Pancreas (tissue), 10 donors: ENCODE data around the gene ETV5. TPM values are rescaled to one million over a fixed set of nuclear protein-coding genes. Genes with fewer than 3 reads are reported as not detected.
A peak's percentile ranks its signal among the peaks of the same experiment; 100 is the strongest.

Experiments used
- ATAC-seq, 4 donors: fragments of 200-7000 bp; cut with Tn5 transposase; one replicate each; pipeline versions ENCODE4 v1.8.0 to v1.9.1; 2020; ENCODE audit warnings: mild to moderate bottlenecking in 4 of 4, moderate library complexity in 4 of 4
- DNase-seq, 6 donors: peaks; one replicate each; pipeline ENCODE4 v3.0.0-alpha.2; 2020
- FAIRE-seq: peaks from 2 replicates; lab custom pipeline; 2012; peaks lifted over from hg19 to GRCh38; lab: Jason Lieb, UNC
- H3K27ac ChIP-seq, 4 donors: fragments of 200-600 bp; sonication (generic); 1 replicate in 3 of 4; 2 replicates in 1 of 4; pipeline versions ENCODE4 v1.5.0 to v1.8.0; 2020
- H3K27me3 ChIP-seq, 4 donors: fragments of 200-600 bp; one replicate each; pipeline ENCODE4 v1.8.0; 2021
- H3K36me3 ChIP-seq, 3 donors: fragments of 200-600 bp; sonication (generic) in 1 of 3; one replicate each; pipeline versions ENCODE4 v1.5.0 to v1.8.0; 2020 to 2021
- H3K4me1 ChIP-seq, 3 donors: fragments of 200-600 bp; one replicate each; pipeline ENCODE4 v1.8.0; 2021
- H3K4me3 ChIP-seq, 4 donors: fragments of 200-600 bp; sonication (generic) in 2 of 4; one replicate each; pipeline versions ENCODE4 v1.5.0 to v1.8.0; 2020 to 2021
- H3K9me3 ChIP-seq, 4 donors: fragments of 200-600 bp; one replicate each; pipeline ENCODE4 v1.8.0; 2021
- WGBS, 2 donors: extraction: QIAGEN DNeasy Blood & Tissue Kit; methylation state at CpG; one replicate each; pipeline ENCODE4 v1.1.7; 2013; 5-methylcytosine and 5-hydroxymethylcytosine counted together
- intact Hi-C, 3 donors: fragments of 100-400 bp; cut with DNase I; formaldehyde crosslinking; loops; one replicate each; pipeline versions ENCODE4 v1.11.1 to v1.14.2; 2022
- polyA plus RNA-seq, 2 donors: library from polyadenylated mRNA; stranded (reverse); fragments of 200-250 nt; gene quantifications; one replicate each; pipeline ENCODE4 v1.2.3, GENCODE V29; 2013
- total RNA-seq, 6 donors: library from RNA; stranded (reverse); fragmentation: NEBNext Ultra II Directional in 4 of 6; extraction: Animal tissue kit (Norgen Biotek cat#: 25700) in 4 of 6; gene quantifications; one replicate each; pipeline versions ENCODE4 v1.2.1 to v1.2.4, GENCODE V29; 2021 to 2023
- TF ChIP-seq, protein P1 (sequence below), 4 donors: fragments of 200-600 bp; sonication (generic) in 3 of 4; IDR thresholded peaks; one replicate each; pipeline versions ENCODE4 v1.5.0 to v1.8.0; 2021; ENCODE audit warnings: antibody characterized with exemption in 4 of 4
- donor health status: healthy with polysubstance abuse.
- donor health status: DM: no; HTN: no; CAD: no; lungs with moderate emphysema.
- donor health status: DM: no; HTN: no; CAD: no.
- donor health status: control.
- donor health status: control.
- donor health status: Bipolar disorder and iron deficiency.
- donor health status: DM: yes; HTN: yes; CAD: no.
- donor health status: DM: no; HTN: no; CAD: no.
- donor health status: DM: no; HTN: no; CAD: no.
- donor health status: DM: yes; HTN: yes; CAD: no.

Gene ETV5
- total and polyA plus RNA-seq, 8 donors: 12.2 to 58.5 (median 24.9) TPM

DNA sequence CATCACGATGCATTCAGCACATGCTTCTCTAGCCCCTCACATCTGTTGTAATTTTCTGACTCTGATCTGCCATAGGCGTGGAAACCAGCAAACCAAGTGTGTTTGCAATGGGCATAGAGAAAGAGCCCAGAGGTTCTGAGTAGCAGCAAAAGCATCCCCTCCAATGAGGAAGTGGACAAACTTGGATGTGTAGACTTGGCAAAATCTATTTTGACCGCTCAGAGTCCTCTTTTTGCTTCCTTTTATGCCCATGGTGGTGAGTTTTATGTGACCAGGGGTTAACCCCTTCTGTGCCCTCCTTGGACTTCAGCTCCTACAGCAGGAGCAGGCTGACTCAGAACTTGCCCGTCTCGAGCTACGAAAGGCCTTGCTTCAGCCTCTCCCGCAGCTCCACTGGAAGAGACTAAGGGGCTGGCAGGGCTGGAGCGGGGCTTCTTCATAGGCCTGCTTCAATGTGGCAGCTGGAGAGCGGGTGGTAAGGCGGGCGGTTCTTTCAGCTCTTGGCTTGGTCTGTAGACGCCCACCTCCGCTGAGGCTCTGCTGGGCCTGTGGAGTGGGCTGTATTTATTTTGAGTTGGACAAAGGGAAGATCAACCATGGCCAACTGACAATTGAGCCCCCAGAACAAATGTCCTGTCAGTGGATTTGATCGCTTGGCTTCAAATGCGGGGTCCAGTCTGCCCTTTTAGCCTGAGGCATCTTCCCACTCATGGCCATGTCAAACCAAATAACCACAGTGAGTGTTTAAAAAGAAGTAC is 6.5 kb upstream of the ETV5 start:
- 94 to 97% methylated on average over 15 of the region's 15 CpGs for WGBS, 2 donors
- TF ChIP-seq, protein P1, sequence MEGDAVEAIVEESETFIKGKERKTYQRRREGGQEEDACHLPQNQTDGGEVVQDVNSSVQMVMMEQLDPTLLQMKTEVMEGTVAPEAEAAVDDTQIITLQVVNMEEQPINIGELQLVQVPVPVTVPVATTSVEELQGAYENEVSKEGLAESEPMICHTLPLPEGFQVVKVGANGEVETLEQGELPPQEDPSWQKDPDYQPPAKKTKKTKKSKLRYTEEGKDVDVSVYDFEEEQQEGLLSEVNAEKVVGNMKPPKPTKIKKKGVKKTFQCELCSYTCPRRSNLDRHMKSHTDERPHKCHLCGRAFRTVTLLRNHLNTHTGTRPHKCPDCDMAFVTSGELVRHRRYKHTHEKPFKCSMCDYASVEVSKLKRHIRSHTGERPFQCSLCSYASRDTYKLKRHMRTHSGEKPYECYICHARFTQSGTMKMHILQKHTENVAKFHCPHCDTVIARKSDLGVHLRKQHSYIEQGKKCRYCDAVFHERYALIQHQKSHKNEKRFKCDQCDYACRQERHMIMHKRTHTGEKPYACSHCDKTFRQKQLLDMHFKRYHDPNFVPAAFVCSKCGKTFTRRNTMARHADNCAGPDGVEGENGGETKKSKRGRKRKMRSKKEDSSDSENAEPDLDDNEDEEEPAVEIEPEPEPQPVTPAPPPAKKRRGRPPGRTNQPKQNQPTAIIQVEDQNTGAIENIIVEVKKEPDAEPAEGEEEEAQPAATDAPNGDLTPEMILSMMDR (IDR thresholded peaks at IDR 0.05): no peak
- H3K36me3 ChIP-seq: no peaks in the 10 kb centered on the region
- peaks cover 0 to 7% (median 2%) of the 10 kb centered on the region in 3 donors for H3K4me1 ChIP-seq
- H3K4me3 ChIP-seq: no peak overlapping the region
- H3K27me3 ChIP-seq: no peaks in the 10 kb centered on the region
- intact Hi-C loops: no loop called here
- H3K27ac ChIP-seq: no peak overlapping the region
- ATAC-seq (peak in 1 of 4 donors; percentile 22), FAIRE-seq (no peak), DNase-seq (no peak)
- no peaks in the 10 kb centered on the region for H3K9me3 ChIP-seq

GRCh38 chr3:186110975-186111974 is 2.4 kb upstream of the ETV5 start:
- H3K27me3 ChIP-seq: no peaks in the 10 kb centered on the region
- H3K27ac ChIP-seq: no peak overlapping the region
- no peak overlapping the region for H3K4me3 ChIP-seq
- DNase-seq (no peak), ATAC-seq (no peak), FAIRE-seq (no peak)
- H3K9me3 ChIP-seq: no peaks in the 10 kb centered on the region
- 84 to 86% methylated on average over 12 of the region's 12 CpGs for WGBS, 2 donors
- no peaks in the 10 kb centered on the region for H3K36me3 ChIP-seq
- TF ChIP-seq, protein P1 (IDR thresholded peaks at IDR 0.05): no peak
- intact Hi-C loops: no loop called here
- peaks cover 0 to 18% (median 9%) of the 10 kb centered on the region in 3 donors for H3K4me1 ChIP-seq

DNA sequence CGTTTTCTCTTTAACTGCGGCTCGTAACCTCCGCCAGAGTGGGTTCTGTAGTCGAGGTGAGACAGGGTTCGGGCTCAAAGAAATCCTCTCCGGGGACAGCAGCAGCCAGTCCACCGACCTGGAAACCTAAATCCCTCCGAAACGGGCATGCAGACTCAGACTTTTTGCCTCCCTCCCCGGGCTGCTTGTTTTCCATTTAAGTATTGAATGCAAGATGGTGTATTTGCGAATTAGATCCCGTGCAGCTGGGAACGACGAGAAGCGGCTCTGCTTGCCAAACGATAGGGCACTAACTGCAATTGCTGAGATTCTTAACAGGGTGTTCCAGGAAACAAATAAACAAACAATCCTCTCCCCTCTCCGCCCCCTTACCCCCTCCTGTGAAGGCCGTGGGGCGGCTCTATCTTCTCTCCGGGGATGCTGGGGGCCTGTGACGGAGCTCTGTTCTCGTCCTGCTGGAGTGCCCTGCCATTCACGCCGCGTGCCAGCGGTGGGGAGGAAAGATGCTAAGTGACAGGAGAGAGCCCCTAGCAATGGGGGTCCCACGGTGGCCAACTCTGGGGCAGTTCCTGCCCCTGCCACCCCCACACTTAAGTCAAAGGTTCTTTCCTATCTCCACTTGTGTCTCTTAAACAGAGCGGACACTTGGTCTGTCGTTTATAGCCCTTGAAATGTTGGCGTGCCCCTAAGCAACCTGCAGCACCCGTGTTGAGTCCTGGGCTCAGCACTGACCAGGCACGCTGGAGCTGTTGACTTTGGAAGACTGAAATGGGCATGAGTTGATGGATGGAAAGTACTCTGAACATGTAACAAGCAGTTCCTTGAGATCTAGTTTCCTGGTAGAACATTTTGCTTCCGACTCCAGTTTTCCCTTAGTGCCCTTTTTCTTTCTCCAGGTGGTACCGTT is 1.3 kb upstream of the ETV5 start:
- peak; percentile 1 to 17 (median 4) for ATAC-seq
- DNase-seq: peak in 5 of 6 donors; percentile 42 to 63 (median 54)
- H3K27ac ChIP-seq: peak overlapping the region; percentile 74 to 89 (median 82)
- FAIRE-seq: no peak
- intact Hi-C loops: no loop called here
- no peaks in the 10 kb centered on the region for H3K9me3 ChIP-seq
- H3K27me3 ChIP-seq: no peaks in the 10 kb centered on the region
- TF ChIP-seq, protein P1 (IDR thresholded peaks at IDR 0.05): no peak
- peak overlapping the region in 3 of 4 donors; percentile 22 to 94 (median 39) for H3K4me3 ChIP-seq
- 7 to 8% methylated on average over 35 of the region's 35 CpGs for WGBS, 2 donors
- peaks cover 0 to 1% (median 0%) of the 10 kb centered on the region in 3 donors for H3K36me3 ChIP-seq
- peaks cover 0 to 18% (median 17%) of the 10 kb centered on the region in 3 donors for H3K4me1 ChIP-seq

- TF ChIP-seq, protein P1 (IDR thresholded peaks at IDR 0.05): no peak
- Histone ChIP-seq H3K9me3 (no peaks in the 10 kb centered on the region), H3K36me3 (peaks cover 0 to 6% (median 0%) of the 10 kb centered on the region in 3 donors), H3K4me1 (peaks cover 4 to 29% (median 18%) of the 10 kb centered on the region in 3 donors), H3K27me3 (no peaks in the 10 kb centered on the region), H3K4me3 (peak overlapping the region; percentile 58 to 94 (median 86)), H3K27ac (peak overlapping the region; percentile 79 to 88 (median 84))
- DNase-seq: peak in 4 of 6 donors; percentile 47 to 85 (median 62)
- 0 to 1% methylated on average over 65 to 69 of the region's 69 CpGs for WGBS, 2 donors
- FAIRE-seq: no peak
- intact Hi-C loops: no loop called here
- ATAC-seq: peak; percentile 1 to 20 (median 12)
Measured at GRCh38 chr3:186108106-186108940, 566 bp downstream of the ETV5 start.
